ENCODE measurements around the gene FTO. TPM values are rescaled to one million over a fixed set of nuclear protein-coding genes. Genes with fewer than 3 reads are reported as not detected.

Gene FTO
- total RNA-seq, 1 experiment from 2014 or later: 57.4 TPM

DNA sequence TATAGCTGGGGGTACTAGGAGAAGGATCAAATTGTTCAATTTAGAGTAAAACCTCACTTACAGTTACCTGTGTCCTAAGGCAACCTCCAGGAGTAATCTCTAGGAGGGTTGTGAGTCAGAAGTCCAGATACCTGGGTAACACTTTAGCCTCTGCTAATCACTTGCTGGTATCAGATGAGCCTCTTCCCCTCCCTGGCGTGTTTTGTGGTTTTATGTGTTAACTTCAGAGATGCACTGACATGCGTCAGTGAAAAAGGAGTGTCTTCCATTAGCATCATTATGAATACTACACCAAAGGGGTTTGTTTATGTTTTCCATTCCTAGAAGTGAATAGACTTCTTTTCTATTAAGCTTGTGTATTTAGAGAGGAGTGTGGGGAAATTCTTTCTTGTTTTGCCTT is 208.2 kb downstream of the FTO start (continued):
- TF ChIP-seq, protein P1, sequence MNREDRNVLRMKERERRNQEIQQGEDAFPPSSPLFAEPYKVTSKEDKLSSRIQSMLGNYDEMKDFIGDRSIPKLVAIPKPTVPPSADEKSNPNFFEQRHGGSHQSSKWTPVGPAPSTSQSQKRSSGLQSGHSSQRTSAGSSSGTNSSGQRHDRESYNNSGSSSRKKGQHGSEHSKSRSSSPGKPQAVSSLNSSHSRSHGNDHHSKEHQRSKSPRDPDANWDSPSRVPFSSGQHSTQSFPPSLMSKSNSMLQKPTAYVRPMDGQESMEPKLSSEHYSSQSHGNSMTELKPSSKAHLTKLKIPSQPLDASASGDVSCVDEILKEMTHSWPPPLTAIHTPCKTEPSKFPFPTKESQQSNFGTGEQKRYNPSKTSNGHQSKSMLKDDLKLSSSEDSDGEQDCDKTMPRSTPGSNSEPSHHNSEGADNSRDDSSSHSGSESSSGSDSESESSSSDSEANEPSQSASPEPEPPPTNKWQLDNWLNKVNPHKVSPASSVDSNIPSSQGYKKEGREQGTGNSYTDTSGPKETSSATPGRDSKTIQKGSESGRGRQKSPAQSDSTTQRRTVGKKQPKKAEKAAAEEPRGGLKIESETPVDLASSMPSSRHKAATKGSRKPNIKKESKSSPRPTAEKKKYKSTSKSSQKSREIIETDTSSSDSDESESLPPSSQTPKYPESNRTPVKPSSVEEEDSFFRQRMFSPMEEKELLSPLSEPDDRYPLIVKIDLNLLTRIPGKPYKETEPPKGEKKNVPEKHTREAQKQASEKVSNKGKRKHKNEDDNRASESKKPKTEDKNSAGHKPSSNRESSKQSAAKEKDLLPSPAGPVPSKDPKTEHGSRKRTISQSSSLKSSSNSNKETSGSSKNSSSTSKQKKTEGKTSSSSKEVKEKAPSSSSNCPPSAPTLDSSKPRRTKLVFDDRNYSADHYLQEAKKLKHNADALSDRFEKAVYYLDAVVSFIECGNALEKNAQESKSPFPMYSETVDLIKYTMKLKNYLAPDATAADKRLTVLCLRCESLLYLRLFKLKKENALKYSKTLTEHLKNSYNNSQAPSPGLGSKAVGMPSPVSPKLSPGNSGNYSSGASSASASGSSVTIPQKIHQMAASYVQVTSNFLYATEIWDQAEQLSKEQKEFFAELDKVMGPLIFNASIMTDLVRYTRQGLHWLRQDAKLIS (CRISPR knock-in tag; IDR thresholded peaks at IDR 0.05; ENCODE audit: borderline replicate concordance): no peak
- no peak for TF ChIP-seq CDX4 (CRISPR knock-in tag; IDR thresholded peaks at IDR 0.05; ENCODE audit: borderline replicate concordance)
- TF ChIP-seq ZNF232 (CRISPR knock-in tag; IDR thresholded peaks at IDR 0.05): no peak
- TF ChIP-seq JAZF1 (CRISPR knock-in tag; IDR thresholded peaks at IDR 0.05): no peak
- TF ChIP-seq ZNF263 (CRISPR knock-in tag; IDR thresholded peaks at IDR 0.05; ENCODE audit: low read depth): no peak
- no peak for TF ChIP-seq TEAD4 (CRISPR knock-in tag; IDR thresholded peaks at IDR 0.05)
- TF ChIP-seq GRHL2 (CRISPR knock-in tag; IDR thresholded peaks at IDR 0.05; ENCODE audit: insufficient replicate concordance, severe bottlenecking): no peak
- no peak for TF ChIP-seq TCF7 (CRISPR knock-in tag; IDR thresholded peaks at IDR 0.05; ENCODE audit: low read depth)
- no peak for TF ChIP-seq MXD4 (CRISPR knock-in tag; IDR thresholded peaks at IDR 0.05; ENCODE audit: borderline replicate concordance)

DNA sequence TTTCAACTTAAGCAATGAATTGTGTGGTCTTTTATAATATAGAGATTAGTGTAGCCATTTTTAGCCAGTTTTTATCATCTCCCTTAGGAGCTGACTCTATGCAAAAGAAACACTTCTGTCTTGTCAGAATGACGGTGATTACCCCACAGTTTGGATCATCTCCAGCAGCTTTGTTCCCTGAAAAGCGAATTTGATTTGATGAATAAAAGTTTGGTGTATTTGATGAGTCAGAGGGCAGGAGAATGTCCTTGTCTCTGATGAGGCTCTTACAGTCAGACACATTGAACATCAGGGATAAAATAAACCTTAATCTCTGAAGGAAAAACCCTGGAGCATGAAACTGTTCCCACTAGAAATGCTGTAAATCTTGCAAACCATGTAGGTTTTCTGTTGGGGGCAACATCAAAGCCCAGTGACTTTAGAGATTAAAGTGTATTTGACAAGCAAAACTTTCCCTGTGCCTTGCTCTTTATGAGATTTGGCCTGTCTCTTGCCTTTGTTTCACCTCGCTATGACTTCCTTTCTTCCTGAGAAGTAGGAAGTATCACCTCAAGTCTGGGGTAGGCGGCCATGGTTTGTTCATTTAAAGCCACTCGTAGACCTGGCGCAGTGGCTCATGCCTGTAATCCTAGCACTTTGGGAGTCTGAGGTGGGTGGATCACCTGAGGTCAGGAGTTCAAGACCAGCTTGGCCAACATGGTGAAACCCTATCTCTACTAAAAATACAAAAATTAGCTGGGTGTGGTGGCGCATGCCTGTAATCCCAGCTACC is 209.3 kb downstream of the FTO start:
- TF ChIP-seq NR3C1 (CRISPR knock-in tag; conservative IDR thresholded peaks at IDR 0.05; ENCODE audit: low read depth): no peak
- no peak for TF ChIP-seq ETV6 (CRISPR knock-in tag; IDR thresholded peaks at IDR 0.05)
- TF ChIP-seq JAZF1 (CRISPR knock-in tag; IDR thresholded peaks at IDR 0.05): no peak
- TF ChIP-seq GRHL2 (CRISPR knock-in tag; IDR thresholded peaks at IDR 0.05; ENCODE audit: insufficient replicate concordance, severe bottlenecking): no peak
- TF ChIP-seq, protein P2, sequence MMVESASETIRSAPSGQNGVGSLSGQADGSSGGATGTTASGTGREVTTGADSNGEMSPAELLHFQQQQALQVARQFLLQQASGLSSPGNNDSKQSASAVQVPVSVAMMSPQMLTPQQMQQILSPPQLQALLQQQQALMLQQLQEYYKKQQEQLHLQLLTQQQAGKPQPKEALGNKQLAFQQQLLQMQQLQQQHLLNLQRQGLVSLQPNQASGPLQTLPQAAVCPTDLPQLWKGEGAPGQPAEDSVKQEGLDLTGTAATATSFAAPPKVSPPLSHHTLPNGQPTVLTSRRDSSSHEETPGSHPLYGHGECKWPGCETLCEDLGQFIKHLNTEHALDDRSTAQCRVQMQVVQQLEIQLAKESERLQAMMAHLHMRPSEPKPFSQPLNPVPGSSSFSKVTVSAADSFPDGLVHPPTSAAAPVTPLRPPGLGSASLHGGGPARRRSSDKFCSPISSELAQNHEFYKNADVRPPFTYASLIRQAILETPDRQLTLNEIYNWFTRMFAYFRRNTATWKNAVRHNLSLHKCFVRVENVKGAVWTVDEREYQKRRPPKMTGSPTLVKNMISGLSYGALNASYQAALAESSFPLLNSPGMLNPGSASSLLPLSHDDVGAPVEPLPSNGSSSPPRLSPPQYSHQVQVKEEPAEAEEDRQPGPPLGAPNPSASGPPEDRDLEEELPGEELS (CRISPR knock-in tag; IDR thresholded peaks at IDR 0.05): no peak
- no peak for TF ChIP-seq HMGA2 (CRISPR knock-in tag; IDR thresholded peaks at IDR 0.05)
- no peak overlapping the region for H3K27ac Mint-ChIP-seq
- H3K4me3 Mint-ChIP-seq: no peak overlapping the region
- no peaks in the 10 kb centered on the region for H3K9me3 Mint-ChIP-seq
- H3K4me1 Mint-ChIP-seq: peaks cover 14% of the 10 kb centered on the region
- no peaks in the 10 kb centered on the region for H3K27me3 Mint-ChIP-seq (ENCODE audit: low read depth)
- ChIA-PET POLR2A (no interaction called here), CTCF (interaction anchor here (1.1 to 1.7 kb wide), 2 partner anchors 22 to 364 kb away, joined by 4 to 9 read pairs; no protein-coding TSS in a partner anchor)
- DNase-seq (ENCODE audit: low spot score) (no peak), ATAC-seq (no peak)
- H3K36me3 Mint-ChIP-seq: no peaks in the 10 kb centered on the region

- ATAC-seq (no peak), DNase-seq (ENCODE audit: low spot score) (no peak)
- ChIA-PET POLR2A (no interaction called here), CTCF (interaction anchor here (1.1 to 1.7 kb wide), 2 partner anchors 22 to 364 kb away, joined by 4 to 9 read pairs; no protein-coding TSS in a partner anchor)
- Mint-ChIP-seq H3K27ac (no peak overlapping the region), H3K4me3 (no peak overlapping the region), H3K36me3 (no peaks in the 10 kb centered on the region), H3K9me3 (no peaks in the 10 kb centered on the region), H3K27me3 (ENCODE audit: low read depth) (no peaks in the 10 kb centered on the region), H3K4me1 (peaks cover 14% of the 10 kb centered on the region)
- TF ChIP-seq, protein P3, sequence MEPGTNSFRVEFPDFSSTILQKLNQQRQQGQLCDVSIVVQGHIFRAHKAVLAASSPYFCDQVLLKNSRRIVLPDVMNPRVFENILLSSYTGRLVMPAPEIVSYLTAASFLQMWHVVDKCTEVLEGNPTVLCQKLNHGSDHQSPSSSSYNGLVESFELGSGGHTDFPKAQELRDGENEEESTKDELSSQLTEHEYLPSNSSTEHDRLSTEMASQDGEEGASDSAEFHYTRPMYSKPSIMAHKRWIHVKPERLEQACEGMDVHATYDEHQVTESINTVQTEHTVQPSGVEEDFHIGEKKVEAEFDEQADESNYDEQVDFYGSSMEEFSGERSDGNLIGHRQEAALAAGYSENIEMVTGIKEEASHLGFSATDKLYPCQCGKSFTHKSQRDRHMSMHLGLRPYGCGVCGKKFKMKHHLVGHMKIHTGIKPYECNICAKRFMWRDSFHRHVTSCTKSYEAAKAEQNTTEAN (CRISPR knock-in tag; IDR thresholded peaks at IDR 0.05): no peak
- TF ChIP-seq, protein P4, sequence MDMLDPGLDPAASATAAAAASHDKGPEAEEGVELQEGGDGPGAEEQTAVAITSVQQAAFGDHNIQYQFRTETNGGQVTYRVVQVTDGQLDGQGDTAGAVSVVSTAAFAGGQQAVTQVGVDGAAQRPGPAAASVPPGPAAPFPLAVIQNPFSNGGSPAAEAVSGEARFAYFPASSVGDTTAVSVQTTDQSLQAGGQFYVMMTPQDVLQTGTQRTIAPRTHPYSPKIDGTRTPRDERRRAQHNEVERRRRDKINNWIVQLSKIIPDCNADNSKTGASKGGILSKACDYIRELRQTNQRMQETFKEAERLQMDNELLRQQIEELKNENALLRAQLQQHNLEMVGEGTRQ (CRISPR knock-in tag; IDR thresholded peaks at IDR 0.05): no peak
These were observed 210.0 kb downstream of the FTO start for GRCh38 chr16:53913920-53914319.
